Measurements from ENCODE around the gene FRMD7.
"Not testable (repeated sequence)": the region's sequence is repeated elsewhere in the genome, so short reads cannot be mapped to it uniquely, and the experiment has no call there.

The FRMD7 gene, protein sequence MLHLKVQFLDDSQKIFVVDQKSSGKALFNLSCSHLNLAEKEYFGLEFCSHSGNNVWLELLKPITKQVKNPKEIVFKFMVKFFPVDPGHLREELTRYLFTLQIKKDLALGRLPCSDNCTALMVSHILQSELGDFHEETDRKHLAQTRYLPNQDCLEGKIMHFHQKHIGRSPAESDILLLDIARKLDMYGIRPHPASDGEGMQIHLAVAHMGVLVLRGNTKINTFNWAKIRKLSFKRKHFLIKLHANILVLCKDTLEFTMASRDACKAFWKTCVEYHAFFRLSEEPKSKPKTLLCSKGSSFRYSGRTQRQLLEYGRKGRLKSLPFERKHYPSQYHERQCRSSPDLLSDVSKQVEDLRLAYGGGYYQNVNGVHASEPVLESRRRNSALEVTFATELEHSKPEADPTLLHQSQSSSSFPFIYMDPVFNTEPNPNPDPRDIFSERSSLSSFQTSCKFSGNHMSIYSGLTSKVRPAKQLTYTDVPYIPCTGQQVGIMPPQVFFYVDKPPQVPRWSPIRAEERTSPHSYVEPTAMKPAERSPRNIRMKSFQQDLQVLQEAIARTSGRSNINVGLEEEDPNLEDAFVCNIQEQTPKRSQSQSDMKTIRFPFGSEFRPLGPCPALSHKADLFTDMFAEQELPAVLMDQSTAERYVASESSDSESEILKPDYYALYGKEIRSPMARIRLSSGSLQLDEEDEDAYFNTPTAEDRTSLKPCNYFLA
- 0 reads per million in 2 experiments for total RNA-seq

DNA sequence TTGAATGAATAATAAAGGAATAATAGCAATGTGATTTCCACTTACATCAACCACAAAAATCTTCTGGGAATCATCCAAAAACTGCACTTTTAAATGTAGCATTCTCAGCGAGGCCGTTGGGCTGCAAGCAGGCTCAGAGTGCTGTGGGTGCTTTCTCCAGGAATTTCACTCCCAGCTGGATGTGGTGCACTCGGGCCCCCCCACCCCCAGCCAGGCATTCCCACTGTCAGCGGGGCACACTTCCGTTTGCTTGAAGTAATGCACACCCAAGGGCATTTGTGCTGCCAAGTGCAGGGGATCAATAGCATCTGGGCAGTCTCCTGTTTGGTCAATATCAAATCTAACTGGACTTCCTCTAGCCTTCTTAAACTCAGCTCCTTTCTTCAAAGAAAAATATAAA is at the start of gene FRMD7:
Gene FRMD7, minus strand, starts transcription at position 278 of the 400 bp plus-strand sequence. Its CDS starts 176 bp downstream, at position 102.
- DNase-seq (ENCODE audit: low read depth), result no peak

DNA sequence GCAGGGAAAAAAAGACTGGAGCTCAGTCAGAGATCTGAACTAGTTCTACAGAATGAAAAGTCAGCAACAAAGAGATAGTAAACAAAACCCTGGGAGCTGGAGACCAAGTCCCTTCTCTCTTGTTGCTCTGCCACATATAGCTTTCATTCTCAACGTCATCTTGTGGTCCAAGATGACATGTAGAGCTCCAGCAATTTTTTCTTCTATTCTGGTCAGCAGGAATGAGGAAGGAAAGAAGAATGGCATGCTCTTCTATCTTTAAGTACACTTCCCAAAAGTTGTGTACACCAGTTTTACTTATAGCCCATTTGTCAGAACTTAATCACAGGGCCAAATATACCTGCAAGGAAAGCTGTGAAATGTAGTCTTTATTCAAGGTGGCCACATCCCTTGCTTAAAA is 45.8 kb upstream of the FRMD7 start:
- DNase-seq (ENCODE audit: low read depth), result no peak

DNA sequence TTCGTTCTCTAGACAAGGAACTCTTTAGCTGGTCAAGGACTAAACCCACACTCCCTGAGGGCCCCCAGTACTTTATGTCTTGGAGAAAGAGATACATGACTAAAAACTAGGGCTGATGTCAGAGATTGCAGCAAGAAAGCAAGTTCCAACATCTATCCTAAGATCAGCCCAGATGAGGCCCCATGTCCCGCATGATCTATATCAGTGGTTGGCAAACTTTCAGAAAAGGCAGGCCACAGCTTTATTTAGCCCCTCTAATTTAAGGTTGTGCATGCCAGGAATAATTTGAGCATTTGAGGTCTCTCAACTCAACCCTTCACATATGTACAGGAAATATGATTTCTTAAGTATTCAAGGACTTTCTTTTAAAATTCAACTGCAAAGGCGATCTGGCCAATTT is 44.1 kb upstream of the FRMD7 start:
- no peak for DNase-seq (ENCODE audit: low read depth)

DNA sequence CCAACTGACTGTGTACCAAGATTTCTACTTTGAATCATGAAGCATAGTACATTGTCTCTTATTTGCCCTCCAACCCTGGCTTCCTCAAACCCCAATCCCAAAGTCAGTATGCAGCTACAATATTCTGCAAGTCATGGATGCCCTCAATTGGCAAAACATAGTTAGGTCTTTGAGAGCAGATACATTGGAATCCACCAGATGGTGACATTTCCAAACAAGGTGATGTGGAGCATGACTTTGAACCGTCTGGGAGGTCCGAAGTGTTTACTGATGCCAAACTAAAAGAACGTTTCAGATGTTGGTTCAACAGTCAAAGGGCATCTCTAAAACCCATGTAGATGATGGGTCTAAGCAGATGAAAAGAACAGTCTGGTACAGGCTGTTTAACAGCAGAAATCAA is 43.7 kb upstream of the FRMD7 start:
- DNase-seq (ENCODE audit: low read depth), result no peak

DNA sequence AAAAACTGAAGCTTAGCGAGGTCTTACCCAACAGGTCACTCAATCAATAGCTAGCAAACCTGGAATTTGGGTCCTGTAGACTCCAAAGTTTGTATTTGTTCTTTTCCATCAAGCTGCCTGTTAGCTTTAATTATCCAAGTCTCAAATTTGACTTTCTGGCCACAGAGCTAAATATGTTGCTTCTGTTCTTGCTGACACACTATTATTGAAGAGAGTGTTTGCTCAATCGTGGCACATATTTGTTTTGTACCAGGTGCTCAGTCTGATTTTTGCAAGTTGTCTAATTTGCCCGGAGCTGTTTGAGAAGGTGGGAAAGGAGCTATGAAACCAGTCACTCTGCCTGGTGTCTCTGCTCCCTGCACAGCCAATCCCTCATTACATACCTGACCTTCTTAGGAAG is 41.7 kb upstream of the FRMD7 start:
- no peak for DNase-seq (ENCODE audit: low read depth)

DNA sequence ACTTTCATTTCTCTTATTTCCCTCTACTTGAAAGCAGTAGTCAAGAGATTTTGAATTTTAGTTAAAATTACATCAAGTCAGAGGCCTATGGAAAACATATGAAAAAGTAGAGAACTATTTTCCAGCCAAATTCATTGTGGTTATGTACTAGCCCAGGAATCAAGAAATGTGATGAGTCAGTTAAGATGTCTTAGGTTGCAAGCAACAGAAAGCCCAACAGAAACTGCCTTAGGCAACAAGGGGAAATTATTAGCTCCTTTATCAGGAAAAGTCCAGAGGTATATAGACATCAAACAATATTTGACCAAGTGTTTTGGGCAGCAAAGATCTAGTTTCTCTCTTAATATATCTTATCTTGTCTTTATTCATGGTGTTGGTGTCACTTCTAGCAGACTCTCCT is 37.8 kb upstream of the FRMD7 start:
- no peak for DNase-seq (ENCODE audit: low read depth)

DNA sequence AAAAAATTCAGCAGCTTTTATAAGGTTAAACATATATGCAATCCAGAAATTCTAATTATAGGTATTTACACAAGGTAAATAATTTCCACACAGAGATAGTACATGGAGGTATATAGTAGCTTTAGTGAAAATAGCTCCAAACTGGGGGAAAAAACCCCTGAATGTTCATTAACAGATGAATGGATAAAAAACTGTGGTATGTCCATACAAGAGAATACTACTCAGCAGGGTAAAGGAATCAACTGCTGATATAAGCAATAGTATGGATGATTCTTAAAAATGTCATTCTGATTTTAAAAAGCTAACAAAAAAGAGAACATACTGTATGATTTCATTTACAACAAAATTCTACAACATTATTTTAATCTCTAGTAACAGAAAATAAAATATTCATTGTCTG is 37.2 kb upstream of the FRMD7 start:
- no peak for DNase-seq (ENCODE audit: low read depth)

DNA sequence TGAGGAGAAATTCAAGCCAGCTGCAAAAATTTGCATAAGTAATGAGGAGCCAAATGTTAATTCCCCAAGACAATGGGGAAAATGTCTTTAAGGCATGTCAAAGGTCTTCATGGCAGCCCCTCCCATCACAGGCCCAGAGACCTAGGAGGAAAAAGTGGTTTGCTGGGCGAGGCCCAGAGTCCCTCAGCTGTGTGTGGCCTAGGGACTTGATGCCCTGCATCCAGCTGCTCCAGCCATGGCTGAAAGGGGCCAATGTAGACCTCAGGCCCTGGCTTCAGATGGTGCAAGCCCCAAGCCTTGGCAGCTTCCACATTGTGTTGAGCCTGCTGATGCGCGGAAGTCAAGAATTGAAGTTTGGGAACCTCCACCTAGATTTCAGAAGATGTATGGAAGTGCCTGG is 35.3 kb upstream of the FRMD7 start:
- not testable (repeated sequence) for DNase-seq (ENCODE audit: low read depth)

DNA sequence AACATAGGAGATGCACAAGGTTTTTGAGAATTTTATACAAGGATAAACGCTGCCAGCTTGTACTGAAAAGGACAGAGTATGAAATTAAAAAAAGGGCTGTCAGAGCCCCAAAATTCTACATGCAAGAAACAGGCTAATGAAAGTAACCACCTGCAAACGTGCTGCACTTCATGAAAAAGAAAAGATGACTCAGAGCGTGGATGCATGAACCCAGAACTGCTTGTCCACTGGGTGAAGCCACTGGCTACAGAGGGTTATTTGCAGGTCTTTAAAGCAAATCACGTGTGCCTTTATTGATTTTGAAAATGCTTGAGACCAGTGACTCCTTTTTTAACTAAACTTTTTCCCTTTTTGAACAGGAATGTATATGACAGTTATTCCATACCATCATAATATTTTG is 25.3 kb upstream of the FRMD7 start:
- DNase-seq (ENCODE audit: low read depth), result no peak

DNA sequence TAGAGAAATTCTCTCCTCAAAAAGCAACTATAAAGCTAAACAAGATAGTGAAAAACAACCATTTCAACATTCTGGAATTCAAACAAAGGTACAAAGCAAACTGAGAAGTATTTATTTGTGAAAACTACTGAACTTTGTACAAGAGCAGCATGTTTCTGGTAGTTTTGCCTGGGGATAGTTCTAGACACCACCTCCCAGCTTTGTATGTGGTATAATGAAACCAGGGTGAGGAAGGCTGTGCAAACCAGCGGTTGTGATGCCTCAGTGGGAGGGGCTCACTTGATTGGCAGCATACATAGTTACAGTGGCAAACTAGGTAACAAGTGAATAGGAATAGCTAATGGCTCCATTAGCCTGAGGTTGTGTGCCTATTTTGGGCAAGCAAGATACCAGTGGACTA is 18.6 kb upstream of the FRMD7 start:
- DNase-seq (ENCODE audit: low read depth), result no peak

DNA sequence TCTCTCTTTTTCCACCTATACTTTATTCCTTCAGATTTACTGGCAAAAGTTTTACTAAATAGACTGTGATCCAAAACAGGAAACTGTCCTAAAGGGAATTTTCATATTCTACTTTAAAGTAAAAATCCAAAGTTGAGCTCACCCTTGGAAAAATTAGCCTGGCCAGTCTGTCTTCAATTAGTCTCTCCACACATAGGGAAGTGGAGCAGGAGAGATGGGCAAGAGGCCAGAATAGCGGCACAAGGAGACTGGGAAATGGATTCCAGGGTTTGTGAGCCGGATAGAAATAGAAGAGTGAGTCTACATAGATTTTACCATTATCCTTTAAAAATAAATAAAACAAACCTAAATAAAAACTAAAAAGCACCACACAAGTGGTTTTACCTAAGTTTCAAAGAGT is 16.2 kb upstream of the FRMD7 start:
- no peak for DNase-seq (ENCODE audit: low read depth)

DNA sequence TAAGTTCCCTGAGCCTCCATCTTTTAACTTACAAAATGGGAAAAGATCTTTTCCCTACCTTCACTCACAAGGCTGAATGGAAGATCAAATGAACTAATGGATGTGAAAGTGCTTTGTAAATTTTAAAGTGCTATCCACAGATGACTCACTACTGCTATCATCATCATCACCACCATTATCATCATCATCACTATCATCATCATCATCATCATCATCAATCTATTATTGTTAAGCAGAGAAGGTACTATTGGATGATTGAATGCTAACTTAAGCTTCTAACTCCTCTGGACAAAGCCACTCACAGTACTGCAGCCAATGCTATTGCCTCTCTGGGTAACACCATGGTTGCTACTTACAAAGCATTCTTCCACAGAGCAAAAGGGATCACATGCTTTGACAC is 1.9 kb downstream of the FRMD7 start:
- no peak for DNase-seq (ENCODE audit: low read depth)

DNA sequence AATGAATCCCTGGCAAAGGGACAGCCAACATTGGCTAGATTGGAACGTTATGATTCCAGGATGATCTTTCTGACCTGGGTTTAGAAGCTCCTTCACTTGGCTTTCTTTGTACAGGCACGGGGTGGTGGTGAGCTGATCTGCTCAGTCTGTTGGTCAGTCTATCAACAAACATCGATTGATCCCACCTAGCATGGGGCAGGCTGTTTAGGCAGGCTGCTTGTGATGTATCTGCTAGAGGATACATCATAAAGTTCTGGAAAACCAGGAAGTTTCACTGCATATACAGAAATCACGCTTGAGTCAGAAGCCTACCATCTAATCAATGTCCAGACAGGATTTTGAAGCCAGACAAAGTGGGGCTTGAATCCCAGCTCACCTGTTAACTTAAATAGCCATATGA is 6.9 kb downstream of the FRMD7 start:
- no peak for DNase-seq (ENCODE audit: low read depth)

DNA sequence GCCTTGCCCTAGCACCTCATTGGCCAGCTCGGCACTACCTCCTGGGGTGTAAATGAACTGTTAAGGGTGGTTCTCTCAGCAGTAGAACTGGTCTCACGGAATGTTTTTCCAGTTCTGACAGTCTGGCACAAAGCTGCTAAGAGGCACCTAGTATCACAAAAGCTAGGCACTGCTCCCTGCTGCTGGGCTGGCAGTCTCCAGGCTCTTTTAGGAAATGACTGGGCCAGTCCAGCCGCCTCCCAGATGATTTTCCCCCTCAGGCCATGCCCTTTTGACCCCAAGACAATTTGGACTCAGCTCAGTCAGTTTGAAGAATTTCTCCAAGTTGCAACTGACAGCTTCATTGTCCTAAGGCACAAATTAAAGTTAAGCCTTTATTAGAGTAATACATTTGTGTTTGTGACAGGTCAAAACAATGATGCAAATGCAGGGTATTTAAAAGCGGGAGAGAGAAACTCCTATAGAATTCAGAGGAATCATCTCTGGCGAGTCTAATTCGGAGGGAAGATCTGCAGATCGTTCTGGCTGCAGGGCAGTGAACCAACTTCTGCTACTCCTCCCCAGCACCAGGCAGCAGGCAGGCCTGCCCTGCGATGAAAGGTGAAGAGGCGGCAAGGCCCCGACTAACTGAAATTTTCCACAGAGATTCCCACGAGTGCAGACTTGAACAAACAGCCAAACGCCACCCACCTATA is 7.9 kb downstream of the FRMD7 start:
- DNase-seq (ENCODE audit: low read depth), result no peak

DNA sequence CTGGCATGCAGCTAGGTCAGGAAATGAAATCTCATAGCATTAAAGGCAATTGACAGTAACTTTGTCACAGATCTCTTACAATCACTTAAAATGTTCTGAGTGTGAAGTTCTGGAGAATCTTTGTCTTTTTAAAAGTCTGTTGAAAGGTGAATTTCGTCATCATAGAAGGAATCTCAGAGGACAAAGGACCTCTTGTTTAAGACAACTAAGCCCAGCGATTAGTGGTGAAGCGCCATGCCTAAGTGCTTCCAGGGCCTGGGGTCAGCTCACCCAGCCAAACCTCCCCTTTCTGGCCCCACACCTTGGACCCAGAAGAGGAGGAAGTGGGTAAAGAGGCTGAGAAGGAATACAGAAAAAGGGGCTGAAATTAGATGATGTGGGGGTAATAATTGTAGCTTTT is 8.5 kb downstream of the FRMD7 start:
- DNase-seq (ENCODE audit: low read depth), result no peak

DNA sequence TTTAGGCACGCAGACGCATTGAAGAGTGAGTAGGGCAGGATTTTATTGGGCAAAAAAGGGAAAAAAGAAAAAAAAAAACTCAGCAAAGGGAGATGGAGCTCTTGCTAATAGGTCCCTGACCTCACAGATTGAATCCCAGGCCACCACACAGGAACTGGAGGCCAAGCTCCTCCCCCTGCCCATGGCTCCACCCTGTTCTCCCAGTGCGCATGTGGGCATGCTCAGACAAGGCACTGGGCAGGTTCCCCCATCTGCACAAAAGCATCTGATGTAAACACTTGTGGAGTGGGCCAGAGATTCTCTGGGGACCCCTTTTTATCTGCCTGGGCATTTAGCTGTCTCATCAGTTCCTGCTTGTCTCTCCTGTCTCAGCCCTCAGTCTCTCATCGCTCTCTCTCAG is 9.5 kb downstream of the FRMD7 start:
- no peak for DNase-seq (ENCODE audit: low read depth)

DNA sequence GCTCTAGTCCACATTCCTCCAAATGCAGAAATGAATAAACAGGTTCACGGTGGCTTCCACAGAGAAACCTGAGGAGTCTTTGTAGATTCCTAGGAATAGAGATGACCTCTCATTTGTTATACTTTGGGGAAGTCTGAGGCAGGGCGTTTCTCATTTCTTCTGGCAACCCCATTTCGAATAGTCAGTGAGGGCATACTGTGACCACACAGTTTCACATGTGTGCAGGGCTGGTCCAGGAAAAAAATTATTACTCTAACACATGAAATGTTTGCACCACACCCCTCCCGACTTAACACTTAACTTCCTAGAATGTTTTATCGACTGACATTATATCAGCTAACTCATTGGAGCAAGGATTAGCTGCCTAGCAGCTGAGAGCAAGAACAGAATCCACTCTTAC is 12.0 kb downstream of the FRMD7 start:
- no peak for DNase-seq (ENCODE audit: low read depth)

DNA sequence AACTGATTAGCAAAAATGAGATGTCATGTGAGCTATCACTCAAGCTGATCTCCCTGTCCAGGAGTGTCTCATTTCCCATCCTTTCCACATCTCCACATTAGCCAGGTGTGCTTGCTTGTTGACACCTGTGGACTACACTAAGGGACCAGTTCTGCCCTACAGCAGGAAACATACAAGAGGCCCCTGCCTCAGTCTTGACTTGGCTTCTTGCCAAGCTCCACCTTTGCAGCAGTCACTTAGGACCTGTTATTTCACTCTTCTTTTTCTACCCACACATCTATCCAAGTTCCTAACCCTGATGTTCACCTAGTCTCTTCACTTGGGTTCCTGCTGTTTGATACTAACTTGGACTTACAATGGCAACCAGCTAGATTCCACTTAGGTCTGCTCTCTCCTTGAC is 13.2 kb downstream of the FRMD7 start:
- no peak for DNase-seq (ENCODE audit: low read depth)

DNA sequence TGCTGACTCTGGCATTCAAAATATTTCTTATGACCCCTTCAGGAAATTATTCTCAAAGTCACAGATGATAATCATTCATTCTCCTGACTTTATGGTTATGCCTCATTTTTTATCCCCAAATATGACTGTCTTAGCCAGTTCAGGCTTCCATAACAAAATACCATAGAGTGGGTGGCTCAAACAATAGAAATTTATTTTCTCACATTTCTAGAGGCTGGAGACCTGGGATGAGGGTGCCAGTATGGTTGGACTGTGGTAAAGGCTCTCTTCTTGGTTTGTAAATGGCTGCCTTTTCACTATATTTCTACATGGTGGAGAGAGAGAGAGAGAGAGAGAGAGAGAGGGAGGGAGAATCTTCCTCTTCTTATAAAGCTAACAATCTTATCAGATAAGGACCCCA is 20.5 kb downstream of the FRMD7 start:
- no peak for DNase-seq (ENCODE audit: low read depth)

DNA sequence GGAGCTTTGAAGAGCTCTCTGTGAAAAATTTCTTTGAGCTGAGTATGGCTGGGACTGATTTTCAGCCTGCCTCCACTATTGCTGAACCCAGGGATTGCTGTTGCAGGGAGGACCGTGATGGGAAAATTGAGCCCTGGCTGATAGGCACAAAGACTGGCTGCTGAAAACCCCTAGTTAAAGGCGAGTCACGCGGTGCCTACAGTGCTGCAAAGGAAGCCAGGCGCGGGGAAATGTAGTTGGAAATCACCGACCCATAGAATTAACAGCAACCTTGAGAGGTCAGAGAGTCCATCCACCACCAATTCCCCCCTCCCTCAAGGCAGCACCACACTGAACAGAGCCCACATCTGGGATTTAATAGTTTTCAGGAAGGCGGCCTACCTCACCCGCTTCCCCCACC is 26.0 kb downstream of the FRMD7 start:
- no peak for DNase-seq (ENCODE audit: low read depth)

DNA sequence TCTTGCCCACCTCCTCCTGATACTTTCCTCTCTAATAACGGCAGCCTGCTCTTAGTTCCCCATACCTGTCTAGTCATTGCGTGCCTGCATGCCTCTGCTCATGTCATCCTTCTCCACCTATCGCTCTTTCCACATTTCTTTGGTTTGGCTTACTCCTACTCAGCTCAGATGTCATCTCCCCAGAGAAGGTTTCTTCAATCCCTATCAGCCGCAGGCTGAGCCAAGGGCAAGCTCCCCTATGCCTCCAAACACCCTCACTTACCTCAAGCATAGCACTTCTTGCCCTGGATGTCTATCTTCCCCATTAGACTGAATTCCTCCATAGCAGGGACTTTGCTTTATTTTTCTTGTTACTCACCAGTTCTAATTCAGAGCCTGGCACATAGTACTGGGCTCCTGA is 26.6 kb downstream of the FRMD7 start:
- DNase-seq (ENCODE audit: low read depth), result no peak

DNA sequence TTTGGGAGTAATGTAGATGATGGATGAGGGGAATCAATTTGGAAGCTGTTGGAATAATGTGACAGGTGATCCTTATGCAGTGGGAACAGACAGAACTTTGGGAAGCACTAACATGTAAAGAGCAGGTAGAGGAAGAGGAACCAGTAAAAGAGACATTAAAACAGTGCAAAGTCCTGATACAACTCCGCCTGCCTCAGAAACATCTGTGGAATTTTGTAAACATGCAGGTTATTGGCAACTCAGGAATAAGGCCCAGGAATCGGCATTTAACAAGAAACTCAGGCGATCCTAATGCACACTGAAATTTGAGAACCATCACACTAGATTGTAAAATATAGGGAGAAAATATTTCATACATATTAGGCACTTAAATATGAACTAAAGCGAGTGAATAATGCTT is 29.1 kb downstream of the FRMD7 start:
- not testable (repeated sequence) for DNase-seq (ENCODE audit: low read depth)

DNA sequence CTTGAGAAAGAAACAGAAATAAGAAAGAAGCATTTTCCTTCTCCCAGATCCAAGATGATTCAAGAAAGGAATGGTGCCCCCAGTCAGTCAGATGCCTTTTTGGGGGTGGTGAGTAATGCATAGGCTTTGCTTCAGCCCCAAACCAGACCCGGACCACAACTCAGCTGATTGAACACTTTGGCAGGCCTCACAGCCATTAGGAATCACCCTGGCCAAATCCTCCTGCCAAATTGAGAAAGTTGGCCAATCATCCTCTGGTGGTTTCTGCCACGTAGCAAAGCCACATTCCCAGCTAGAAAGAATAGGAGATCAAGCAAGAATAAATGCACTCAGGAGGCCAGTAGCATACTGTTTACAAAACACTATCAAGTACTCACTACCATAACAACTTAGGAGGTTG is 33.7 kb downstream of the FRMD7 start:
- no peak for DNase-seq (ENCODE audit: low read depth)

All from T follicular helper cell (primary cell).